ENCODE data around the gene CTR9.

- TF ChIP-seq CTCF (IDR thresholded peaks at IDR 0.05) (no peak), POLR2A (IDR thresholded peaks at IDR 0.05) (no peak)
These were observed 49.2 kb downstream of the CTR9 start for GRCh38 chr11:10800292-10800691.

Measured in adrenal gland (tissue), 5 donors.